Measurements from ENCODE around the gene HLA-DRB1. TPM values are rescaled to one million over a fixed set of nuclear protein-coding genes. Genes with fewer than 3 reads are reported as not detected.

The HLA-DRB1 gene
- total and polyA plus RNA-seq, 8 donors = 11.2 to 665 (median 23.1) TPM

GRCh38 chr6:32625137-32625536 lies 35.5 kb upstream of the HLA-DRB1 start:
- ATAC-seq (no peak), DNase-seq (no peak)
- intact Hi-C loops (cut with DNase I) = no loop called here

GRCh38 chr6:32624565-32624964 lies 34.9 kb upstream of the HLA-DRB1 start:
- Histone ChIP-seq H3K36me3 (no peaks in the 10 kb centered on the region), H3K27me3 (no peaks in the 10 kb centered on the region), H3K9me3 (no peaks in the 10 kb centered on the region), H3K27ac (no peak overlapping the region), H3K4me1 (peaks cover 0 to 18% of the 10 kb centered on the region in 2 donors), H3K4me3 (no peak overlapping the region)
- ATAC-seq (no peak), DNase-seq (no peak)
- TF ChIP-seq CTCF (IDR thresholded peaks at IDR 0.05) = no peak
- intact Hi-C loops (cut with DNase I) = no loop called here

More at GRCh38 chr6:32625137-32625536, 35.5 kb upstream of the HLA-DRB1 start:
- no peaks in the 10 kb centered on the region for H3K27me3 ChIP-seq
- H3K4me1 ChIP-seq = peaks cover 0 to 18% of the 10 kb centered on the region in 2 donors
- H3K27ac ChIP-seq = no peak overlapping the region
- TF ChIP-seq CTCF (IDR thresholded peaks at IDR 0.05) = no peak
- H3K36me3 ChIP-seq = no peaks in the 10 kb centered on the region
- no peaks in the 10 kb centered on the region for H3K9me3 ChIP-seq
- H3K4me3 ChIP-seq = no peak overlapping the region

- ATAC-seq (peak; percentile 15), DNase-seq (no peak)
- no peaks in the 10 kb centered on the region for H3K27me3 ChIP-seq
- no peak overlapping the region for H3K4me3 ChIP-seq
- no peaks in the 10 kb centered on the region for H3K36me3 ChIP-seq
- no peak for TF ChIP-seq CTCF (IDR thresholded peaks at IDR 0.05)
- peaks cover 0 to 18% of the 10 kb centered on the region in 2 donors for H3K4me1 ChIP-seq
- intact Hi-C loops (cut with DNase I) = no loop called here
- H3K27ac ChIP-seq = no peak overlapping the region
- H3K9me3 ChIP-seq = no peaks in the 10 kb centered on the region
Observed at GRCh38 chr6:32623693-32624092, 34.0 kb upstream of the HLA-DRB1 start.

- peaks cover 0 to 4% of the 10 kb centered on the region in 2 donors for H3K9me3 ChIP-seq
- no peak overlapping the region for H3K4me3 ChIP-seq
- no peaks in the 10 kb centered on the region for H3K36me3 ChIP-seq
- peaks cover 0 to 18% of the 10 kb centered on the region in 2 donors for H3K4me1 ChIP-seq
- H3K27me3 ChIP-seq = no peaks in the 10 kb centered on the region
- TF ChIP-seq CTCF (IDR thresholded peaks at IDR 0.05) = peak in 1 of 2 donors; percentile 76
- intact Hi-C loops (cut with DNase I) = no loop called here
- DNase-seq = no peak
- peak overlapping the region in 1 of 2 donors; percentile 71 for H3K27ac ChIP-seq
- ATAC-seq = peak; percentile 95
Observed at GRCh38 chr6:32622545-32623401, 33.1 kb upstream of the HLA-DRB1 start.

GRCh38 chr6:32621372-32621771 lies 31.7 kb upstream of the HLA-DRB1 start:
- Histone ChIP-seq H3K9me3 (peaks cover 0 to 5% of the 10 kb centered on the region in 2 donors), H3K4me3 (no peak overlapping the region), H3K4me1 (peaks cover 0 to 18% of the 10 kb centered on the region in 2 donors), H3K27ac (no peak overlapping the region), H3K27me3 (no peaks in the 10 kb centered on the region), H3K36me3 (no peaks in the 10 kb centered on the region)
- ATAC-seq (no peak), DNase-seq (no peak)
- intact Hi-C loops (cut with DNase I) = no loop called here
- no peak for TF ChIP-seq CTCF (IDR thresholded peaks at IDR 0.05)

Data from left lung (tissue), 10 donors.